IPS-NIHi7 (cell line): ENCODE data around the gene TAF4.
"Not testable (repeated sequence)": the region's sequence is repeated elsewhere in the genome, so short reads cannot be mapped to it uniquely, and the experiment has no call there.

Source experiments
- DNase-seq: peaks from one replicate; pipeline ENCODE4 v3.0.0; 2012; ENCODE audit warnings: mixed read lengths; ENCODE audit errors: extremely low spot score

TAF4 gene

GRCh38 chr20:61948056-61948455 is 117.6 kb downstream of the TAF4 start:
- DNase-seq: not testable (repeated sequence)

GRCh38 chr20:61945495-61945894 is 120.2 kb downstream of the TAF4 start:
- not testable (repeated sequence) for DNase-seq

DNA sequence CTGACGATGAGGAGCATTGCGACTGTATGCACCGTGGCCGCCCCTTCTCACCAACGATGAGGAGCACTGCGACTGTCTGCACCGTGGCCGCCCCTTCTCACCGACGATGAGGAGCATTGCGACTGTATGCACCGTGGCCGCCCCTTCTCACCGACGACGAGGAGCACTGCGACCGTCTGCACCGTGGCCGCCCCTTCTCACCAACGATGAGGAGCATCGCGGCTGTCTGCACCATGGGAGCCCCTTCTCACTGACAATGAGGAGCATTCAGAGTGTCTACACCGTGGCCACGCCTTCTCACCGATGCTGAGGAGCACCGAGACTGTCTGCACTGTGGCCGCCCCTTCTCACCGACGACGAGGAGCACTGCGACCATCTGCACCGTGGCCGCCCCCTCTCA is 120.7 kb downstream of the TAF4 start:
- DNase-seq: not testable (repeated sequence)

DNA sequence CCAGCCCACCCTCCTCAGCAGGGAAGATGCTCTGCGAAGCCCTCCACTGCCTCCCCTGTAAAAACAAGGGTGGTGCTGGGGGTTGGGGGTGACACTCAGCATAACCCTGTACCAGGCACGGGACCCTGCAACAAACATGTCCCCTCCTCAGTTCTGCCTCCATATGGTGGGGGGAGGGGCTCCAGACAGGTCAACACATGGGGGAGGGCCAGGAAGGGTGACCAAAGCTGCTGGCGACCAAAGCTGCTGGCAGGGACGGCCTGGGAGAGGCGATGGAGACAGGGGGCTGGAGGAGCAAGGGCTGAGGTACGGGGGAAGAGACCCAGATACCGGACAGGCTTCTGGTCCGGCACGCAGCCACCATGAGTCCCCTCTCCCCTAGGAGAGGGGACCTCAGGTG is 123.2 kb downstream of the TAF4 start:
- DNase-seq: no peak

- no peak for DNase-seq
Observed at GRCh38 chr20:61941721-61942405, 123.8 kb downstream of the TAF4 start.

- no peak for DNase-seq
Observed at GRCh38 chr20:61940976-61941720, 124.5 kb downstream of the TAF4 start.

GRCh38 chr20:61940491-61940890 is 125.2 kb downstream of the TAF4 start:
- DNase-seq: no peak

- no peak for DNase-seq
Observed at GRCh38 chr20:61939691-61940360, 125.9 kb downstream of the TAF4 start.

- no peak for DNase-seq
Observed at GRCh38 chr20:61938839-61939690, 126.6 kb downstream of the TAF4 start.

DNA sequence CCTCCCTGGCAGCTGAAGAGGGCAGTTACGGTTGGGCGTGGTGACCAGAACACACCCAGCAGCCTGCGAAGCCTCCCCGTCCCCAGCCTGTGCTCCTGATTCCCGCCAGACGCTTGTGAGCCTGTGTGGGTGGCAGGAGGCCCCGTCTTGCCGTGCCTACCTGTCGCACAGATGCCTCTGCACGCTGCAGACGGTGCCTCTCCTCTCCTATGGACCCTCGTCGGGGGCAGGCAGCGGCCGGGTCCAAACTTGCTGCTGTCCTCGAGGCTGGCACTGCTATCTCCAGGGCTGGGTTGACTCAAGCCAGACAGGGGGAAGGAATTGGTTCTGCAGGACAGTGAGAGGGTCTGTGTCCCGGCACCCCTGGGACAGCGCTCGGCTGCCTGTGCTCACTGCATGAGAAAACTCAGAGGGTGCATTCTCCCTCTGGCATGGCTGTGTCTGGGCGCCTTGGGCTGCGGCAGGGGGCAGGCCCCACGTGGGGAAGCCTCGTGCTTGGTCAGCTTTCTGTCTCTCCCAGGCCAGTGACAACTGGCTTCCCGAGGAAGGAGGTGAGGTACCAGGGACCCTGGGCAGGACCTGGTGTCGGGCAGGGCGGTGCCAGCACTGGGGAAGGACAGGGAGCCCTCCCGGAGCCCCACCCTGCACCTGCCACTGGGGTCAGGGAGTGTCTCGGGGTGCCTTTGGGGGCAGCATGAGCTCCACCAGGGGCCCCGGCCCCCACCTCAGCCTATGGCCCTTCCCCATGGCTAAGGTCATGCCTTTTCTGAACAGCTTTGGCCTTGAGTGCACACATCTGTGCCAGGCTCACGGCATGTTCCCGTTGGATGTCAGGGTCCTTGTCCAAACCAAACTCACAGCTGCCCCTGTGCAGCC is 127.5 kb downstream of the TAF4 start:
- no peak for DNase-seq

DNA sequence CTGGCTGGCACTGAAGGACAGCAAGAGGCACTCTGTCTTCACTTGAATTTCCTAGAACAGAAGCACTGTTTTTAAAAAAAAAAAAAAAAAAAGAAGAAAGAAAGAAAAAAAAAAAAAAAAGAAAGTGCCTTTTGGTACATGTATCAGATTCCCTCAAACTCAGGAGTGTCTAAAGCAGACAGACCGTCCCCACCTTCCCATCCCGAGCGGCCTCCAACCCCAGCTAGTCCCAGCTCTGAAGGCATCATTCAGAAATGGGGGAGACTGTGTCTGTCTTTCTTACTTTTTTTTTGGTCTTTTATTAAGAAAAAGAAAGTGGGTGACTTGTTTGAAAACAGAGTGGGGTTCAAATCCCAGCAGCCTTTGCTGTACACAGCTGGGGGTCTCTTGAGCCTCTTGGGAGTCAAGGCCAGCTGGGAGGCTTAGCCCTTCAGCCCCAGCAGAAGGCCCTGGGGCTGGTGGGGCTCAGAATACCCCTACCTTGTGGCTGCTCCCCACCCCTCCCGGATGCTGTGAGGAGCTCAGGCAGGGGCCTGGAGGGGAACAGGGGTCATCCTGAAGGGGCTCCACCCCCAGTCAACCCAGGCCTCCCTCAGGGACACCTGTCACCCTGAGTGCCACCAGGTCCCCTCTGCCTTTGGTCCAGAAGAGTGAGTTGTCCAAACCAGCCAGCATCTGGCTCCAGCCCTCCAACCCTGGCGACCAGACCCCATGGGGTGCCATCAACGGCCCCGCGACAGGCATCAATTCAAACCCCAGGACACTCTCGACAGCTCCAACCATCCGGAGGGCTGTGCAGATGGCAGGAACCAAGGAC is 128.3 kb downstream of the TAF4 start:
- no peak for DNase-seq

GRCh38 chr20:61936701-61937131 is 129.0 kb downstream of the TAF4 start:
- DNase-seq: no peak

- no peak for DNase-seq
Observed at GRCh38 chr20:61935926-61936700, 129.6 kb downstream of the TAF4 start.

DNA sequence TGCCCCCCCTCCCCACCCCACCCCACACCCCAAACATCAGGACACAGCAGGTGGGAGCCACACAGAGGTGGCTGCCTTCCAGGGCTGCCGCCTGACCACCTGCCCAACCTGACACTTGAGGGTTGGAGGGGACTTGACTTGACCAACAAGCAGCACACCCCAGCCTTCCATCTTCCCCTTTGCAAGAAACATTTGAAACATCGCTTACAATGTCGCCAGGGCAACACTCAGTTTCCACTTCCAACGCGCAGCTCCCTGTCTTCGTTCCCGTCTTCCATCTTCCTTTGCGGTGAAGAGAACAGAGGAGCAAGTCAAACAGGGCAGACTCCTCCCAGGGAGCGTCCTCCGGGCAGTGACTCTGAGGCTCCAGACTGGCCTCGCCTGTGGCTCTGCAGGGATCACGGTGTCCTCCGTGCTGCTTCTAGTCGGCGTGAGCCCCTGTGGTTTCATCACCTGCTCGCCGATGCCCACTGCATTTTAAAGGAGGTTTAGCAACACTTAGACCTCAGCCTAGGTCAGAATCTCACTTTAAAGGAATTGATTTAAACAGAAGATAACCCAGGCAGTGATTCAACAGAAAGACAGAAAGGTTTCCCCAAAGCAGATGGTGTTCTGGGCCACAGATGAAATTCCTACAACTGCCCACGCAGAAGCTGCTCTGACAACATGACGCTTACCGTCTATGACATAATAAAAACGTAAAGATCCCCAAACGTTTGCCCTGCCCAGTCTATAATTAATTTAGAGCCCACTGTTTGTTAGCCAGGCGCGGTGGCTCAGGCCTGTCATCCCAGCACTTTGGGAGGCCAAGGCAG is 130.8 kb downstream of the TAF4 start:
- DNase-seq: peak; percentile 64

- DNase-seq: peak; percentile 80
Observed at GRCh38 chr20:61933951-61934715, 131.5 kb downstream of the TAF4 start.

DNA sequence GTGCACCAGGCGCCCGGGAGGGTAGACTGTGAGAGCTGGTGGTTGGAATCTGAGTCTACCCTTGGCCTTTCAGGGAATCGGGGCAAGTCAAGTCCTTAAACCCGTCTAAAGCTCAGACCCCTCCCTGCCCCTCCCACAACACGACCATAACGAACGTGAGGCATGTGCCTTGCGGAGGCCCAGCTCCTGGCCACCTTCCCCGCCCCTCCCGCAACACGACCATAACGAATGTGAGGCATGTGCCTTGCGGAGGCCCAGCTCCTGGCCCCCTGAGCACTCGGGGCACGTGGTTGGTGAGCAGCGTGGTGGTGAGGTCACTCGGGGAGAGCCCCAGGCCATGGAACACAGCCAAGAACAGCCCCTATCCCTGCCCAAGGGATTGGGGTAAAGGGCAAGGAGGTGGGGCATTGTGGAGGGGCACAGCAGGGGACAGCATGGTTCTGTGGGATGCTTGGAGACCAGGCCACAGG is 132.2 kb downstream of the TAF4 start:
- no peak for DNase-seq

- no peak for DNase-seq
Observed at GRCh38 chr20:61932711-61933480, 132.8 kb downstream of the TAF4 start.
